SK-N-MC (cell line): ENCODE data around the gene TMEM158.

ENCODE experiments used
- DNase-seq: peaks from one replicate; pipeline ENCODE4 v3.0.0-alpha.2; 2011; ENCODE audit warnings: low read depth, low spot score
- H3K27ac ChIP-seq: fragments of 200-600 bp; sonication (generic); 2 replicates; pipeline ENCODE4 v1.5.1; 2016; ENCODE audit warnings: mixed run types
- H3K36me3 ChIP-seq: fragments of 200-600 bp; sonication (generic); 2 replicates; pipeline ENCODE4 v1.6.1; 2017; ENCODE audit warnings: antibody characterized with exemption, low read length, mixed read lengths; ENCODE audit not compliant: insufficient read depth
- H3K4me3 ChIP-seq: fragments of 200-600 bp; sonication (generic); 2 replicates; pipeline ENCODE4 v1.5.1; 2016
- H3K9ac ChIP-seq: fragments of 200-600 bp; sonication (generic); 2 replicates; pipeline ENCODE4 v1.8.0; 2017; ENCODE audit warnings: mixed run types, mixed read lengths; ENCODE audit not compliant: insufficient read length
- H3K9me3 ChIP-seq: fragments of 200-600 bp; sonication (generic); 2 replicates; pipeline ENCODE4 v1.6.1; 2017; ENCODE audit warnings: low read depth, mild to moderate bottlenecking, antibody characterized with exemption, low read length, moderate library complexity, mixed read lengths
- EZH2 ChIP-seq: fragments of 200-600 bp; sonication (generic); IDR thresholded peaks from one replicate; pipeline ENCODE4 v1.6.1; 2017; ENCODE audit warnings: antibody characterized with exemption
- FOXP2 ChIP-seq: optimal IDR thresholded peaks from 2 replicates; pipeline ENCODE3; 2011; ENCODE audit warnings: mild to moderate bottlenecking, moderate library complexity; ENCODE audit not compliant: insufficient read depth; ENCODE audit errors: extremely low read length, control extremely low read depth
- POLR2AphosphoS5 ChIP-seq: IDR thresholded peaks from 2 replicates; pipeline ENCODE4 v1.6.1; 2012; ENCODE audit warnings: mild to moderate bottlenecking, low read depth, low read length, borderline replicate concordance

The TMEM158 gene

DNA sequence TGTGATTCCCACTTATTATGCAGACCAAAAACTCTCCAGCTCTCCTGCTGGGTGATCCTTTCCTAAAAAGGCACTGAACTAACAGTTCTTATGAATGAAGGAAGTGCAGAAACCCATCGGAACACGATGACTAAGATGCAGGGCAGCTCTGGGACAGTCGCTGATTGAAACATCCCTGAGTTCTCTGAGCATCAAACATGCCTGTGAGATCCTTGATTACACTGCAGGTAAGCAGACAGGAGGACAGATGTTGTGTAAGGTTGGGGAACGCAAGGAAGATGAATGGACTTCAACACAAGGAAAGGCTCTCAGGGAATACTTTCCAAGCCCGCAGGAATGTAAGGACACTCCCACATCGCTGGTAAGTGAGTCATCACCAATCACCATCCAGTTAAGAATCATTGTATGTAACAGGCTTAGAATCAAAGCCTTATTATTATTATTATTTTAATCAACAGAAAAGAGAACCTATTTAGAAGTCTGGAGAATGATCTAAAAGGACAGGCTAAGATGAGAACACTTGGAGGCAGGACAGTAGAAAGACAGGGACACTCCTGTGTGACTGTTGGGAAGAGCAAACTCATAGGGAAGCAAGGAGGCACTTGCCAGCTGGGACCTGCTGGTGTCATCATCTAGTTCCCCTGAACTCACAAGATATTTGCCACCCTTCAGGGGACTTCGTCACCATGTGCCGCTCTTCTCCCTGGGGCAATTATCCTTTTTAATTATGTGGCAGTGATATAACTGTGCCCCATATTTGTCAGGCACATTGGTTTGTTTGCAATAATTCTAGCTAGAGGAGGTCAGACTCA, 26.0 kb downstream of the TMEM158 start:
- TF ChIP-seq FOXP2 (no peak), EZH2 (no peak), POLR2AphosphoS5 (no peak)
- Histone ChIP-seq H3K4me3 (no peak overlapping the region), H3K27ac (no peak overlapping the region), H3K9me3 (no peaks in the 10 kb centered on the region), H3K9ac (no peak overlapping the region), H3K36me3 (no peaks in the 10 kb centered on the region)
- DNase-seq, result no peak

DNA sequence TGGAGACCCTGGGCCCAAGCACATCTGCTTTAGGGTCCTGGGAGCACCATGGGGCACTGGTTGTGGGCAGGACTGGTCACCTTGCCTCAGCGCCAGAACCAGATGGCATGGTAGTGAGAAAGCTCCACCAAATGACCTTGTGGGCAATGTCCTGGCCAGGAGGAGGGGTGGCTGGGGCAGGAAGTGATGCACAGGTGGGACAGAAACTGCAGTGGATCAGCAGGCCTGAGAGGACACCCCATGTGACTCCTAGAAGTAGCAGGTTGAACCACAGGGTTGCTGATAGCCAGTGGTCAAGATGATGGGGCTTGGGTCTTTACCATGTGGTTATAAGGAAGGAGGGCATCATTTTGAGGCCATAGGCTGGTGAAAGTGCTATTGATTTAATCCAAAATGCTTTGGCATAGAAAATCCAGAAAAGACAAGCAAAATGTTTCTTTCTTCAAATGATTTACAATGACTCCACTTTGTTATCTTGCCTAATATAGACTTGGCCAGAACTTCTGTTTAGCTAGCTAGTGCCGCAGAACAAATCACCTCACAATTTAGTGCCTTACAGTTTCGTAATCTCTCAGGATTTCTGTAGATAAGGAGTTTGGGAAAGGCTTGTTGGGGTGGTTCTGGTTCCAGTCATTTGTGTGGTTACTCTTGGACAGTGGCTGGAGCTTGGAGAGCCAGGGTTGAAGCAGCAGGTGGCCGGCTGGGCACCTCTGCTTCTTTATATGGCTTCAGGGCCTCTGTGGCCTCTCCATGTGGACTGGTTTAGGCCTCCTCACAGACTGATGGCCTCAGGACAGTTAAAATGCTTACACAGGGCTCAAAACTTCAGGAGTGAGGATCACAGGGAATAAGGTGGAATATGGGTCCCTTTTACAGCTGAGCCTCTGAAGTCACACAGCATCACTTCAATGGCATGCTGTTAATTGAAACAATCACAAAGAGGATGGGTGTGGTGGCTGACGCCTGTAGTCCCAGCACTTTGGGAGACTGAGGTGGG, 27.5 kb downstream of the TMEM158 start:
- Histone ChIP-seq H3K9ac (no peak overlapping the region), H3K9me3 (no peaks in the 10 kb centered on the region), H3K27ac (no peak overlapping the region), H3K36me3 (no peaks in the 10 kb centered on the region), H3K4me3 (no peak overlapping the region)
- DNase-seq, result no peak
- TF ChIP-seq FOXP2, result no peak
- TF ChIP-seq POLR2AphosphoS5, result no peak
- TF ChIP-seq EZH2, result no peak

DNA sequence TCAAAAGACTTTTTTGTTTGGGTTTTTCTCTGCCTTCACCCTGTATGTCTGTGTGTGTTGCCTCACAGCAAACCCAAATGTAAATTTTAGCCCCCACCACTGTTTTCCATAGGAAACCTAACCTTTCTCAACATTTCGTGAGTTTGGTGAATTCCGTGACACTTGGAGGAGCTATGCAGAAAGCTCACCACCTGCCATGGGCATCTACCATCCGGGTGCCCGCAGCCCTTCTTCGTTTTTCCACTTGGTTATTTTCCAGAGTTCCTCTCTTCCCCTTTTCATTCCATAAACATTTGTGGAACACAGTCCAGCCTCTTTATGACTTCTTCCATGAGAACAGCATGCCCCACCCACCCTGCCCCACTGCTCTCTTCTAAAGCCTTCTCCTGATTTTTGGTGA, 31.3 kb downstream of the TMEM158 start:
- DNase-seq, result no peak
- Histone ChIP-seq H3K36me3 (no peaks in the 10 kb centered on the region), H3K27ac (no peak overlapping the region), H3K4me3 (no peak overlapping the region), H3K9me3 (no peaks in the 10 kb centered on the region), H3K9ac (no peak overlapping the region)
- no peak for TF ChIP-seq EZH2
- no peak for TF ChIP-seq POLR2AphosphoS5
- no peak for TF ChIP-seq FOXP2

DNA sequence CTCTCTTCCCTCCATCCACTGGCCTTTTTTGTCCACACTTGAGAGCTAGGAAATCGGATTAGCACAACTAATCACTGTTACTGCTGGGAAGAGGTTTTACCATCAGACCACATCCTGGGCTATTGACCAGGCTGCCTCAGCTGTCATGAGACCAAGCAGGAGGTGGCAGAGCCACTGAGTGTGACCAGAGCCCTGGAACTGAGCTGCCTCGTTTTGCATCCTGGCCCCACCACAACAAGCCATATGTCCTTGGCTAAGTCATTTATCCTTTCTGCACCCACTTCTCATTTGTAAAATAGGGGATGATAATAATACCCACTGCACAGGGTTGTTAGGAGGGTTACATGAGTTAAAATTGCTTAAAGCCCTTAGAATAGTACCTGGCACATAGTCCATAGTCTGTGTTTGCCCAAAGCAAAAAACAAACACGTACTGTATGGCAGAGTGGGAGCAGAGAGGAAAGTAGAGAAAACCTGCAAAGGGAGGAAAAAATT, 34.1 kb downstream of the TMEM158 start:
- no peaks in the 10 kb centered on the region for H3K9me3 ChIP-seq
- DNase-seq, result no peak
- H3K4me3 ChIP-seq, result no peak overlapping the region
- H3K27ac ChIP-seq, result no peak overlapping the region
- H3K36me3 ChIP-seq, result no peaks in the 10 kb centered on the region
- no peak overlapping the region for H3K9ac ChIP-seq
- TF ChIP-seq EZH2 (no peak), POLR2AphosphoS5 (no peak), FOXP2 (no peak)

DNA sequence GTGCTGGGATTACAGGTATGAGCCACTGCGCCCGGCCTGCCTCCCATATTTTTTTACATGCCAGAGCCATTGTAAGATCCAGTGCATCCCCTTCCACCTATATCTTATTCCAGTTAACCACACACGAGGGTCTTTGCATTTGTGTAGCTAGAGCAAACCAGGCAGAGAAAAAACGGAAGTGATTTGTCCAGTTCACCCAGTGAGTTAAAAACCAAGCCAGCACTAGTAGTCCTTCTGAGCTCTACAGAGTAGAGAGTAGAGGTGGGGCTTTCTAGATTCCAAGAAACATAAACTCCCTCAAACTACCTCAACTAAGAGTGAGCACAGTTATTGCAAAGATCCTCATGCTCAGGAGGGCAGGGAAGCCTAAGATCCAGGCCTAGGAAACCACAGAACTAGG, 34.7 kb downstream of the TMEM158 start:
- no peak for TF ChIP-seq EZH2
- no peak overlapping the region for H3K27ac ChIP-seq
- H3K9ac ChIP-seq, result no peak overlapping the region
- no peaks in the 10 kb centered on the region for H3K9me3 ChIP-seq
- no peak for DNase-seq
- no peaks in the 10 kb centered on the region for H3K36me3 ChIP-seq
- no peak overlapping the region for H3K4me3 ChIP-seq

DNA sequence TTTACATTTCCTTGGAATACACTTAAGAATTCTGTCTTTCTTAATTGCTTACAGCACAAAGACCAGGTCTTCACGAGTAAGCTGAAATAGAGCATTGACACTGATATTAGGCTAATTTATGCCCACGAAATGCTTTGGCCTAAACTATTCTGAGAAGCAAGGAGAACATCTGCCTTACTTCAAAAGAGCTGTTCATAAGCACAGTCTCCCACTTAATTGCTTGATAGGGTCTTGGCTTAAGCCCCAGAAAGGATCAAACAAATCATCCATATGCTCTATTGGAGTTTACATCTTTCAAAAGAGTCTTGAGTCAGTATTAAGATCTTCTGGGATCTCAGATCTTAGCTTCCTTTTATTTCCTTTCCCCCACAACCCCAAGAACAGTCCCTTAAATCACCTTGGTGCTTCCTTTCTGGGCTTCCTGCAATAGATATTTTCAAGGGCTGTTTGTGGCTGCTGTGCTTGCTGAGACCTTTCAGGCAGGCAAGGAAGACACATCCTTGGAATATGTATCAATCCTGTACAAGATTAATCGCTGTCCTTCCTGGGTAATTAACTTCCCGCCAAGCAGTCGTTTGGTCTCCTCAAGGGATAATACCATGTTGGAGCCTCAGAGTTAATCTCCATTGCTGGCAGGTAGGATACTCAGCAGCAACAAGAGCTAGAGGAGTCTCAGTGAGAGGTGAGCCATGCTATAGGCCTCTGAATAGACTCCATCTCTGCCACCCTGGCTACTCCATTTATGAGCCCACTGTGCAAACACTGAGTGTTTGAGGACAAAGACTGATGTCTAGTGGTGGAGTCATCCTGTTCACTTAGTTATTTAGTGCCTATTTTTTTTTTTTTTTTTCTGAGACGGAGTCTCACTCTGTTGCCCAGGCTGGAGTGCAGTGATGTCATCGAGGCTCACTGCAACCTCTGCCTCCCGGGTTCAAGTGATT, 37.1 kb downstream of the TMEM158 start:
- Histone ChIP-seq H3K36me3 (no peaks in the 10 kb centered on the region), H3K9me3 (no peaks in the 10 kb centered on the region), H3K4me3 (no peak overlapping the region), H3K27ac (no peak overlapping the region), H3K9ac (no peak overlapping the region)
- DNase-seq, result no peak
- no peak for TF ChIP-seq POLR2AphosphoS5
- TF ChIP-seq FOXP2, result no peak
- TF ChIP-seq EZH2, result no peak

DNA sequence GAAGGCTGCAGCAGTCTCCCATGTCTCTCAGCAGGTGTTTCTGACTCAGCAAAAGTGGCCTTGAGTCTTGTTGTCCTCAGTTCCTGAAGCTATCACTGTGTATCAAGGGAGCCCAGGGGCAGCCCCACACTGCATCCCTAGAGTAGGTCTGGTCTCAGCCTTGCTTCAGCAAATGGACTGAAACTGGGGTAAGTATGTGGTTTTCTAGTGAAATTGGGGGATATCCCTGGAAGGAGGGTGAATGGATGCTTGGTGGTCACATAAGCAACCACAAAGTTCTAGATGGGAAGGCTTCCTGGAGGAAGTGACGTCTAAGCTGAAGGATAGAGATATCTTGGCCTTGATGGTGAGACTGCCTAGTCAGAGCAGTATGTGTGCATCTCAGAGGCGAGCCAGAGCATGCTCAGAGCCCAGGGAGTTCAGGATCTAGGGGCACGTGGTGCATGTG, 38.4 kb downstream of the TMEM158 start:
- no peaks in the 10 kb centered on the region for H3K9me3 ChIP-seq
- no peak overlapping the region for H3K27ac ChIP-seq
- H3K4me3 ChIP-seq, result no peak overlapping the region
- H3K36me3 ChIP-seq, result no peaks in the 10 kb centered on the region
- no peak for DNase-seq
- no peak overlapping the region for H3K9ac ChIP-seq
- TF ChIP-seq FOXP2 (no peak), EZH2 (no peak), POLR2AphosphoS5 (no peak)

DNA sequence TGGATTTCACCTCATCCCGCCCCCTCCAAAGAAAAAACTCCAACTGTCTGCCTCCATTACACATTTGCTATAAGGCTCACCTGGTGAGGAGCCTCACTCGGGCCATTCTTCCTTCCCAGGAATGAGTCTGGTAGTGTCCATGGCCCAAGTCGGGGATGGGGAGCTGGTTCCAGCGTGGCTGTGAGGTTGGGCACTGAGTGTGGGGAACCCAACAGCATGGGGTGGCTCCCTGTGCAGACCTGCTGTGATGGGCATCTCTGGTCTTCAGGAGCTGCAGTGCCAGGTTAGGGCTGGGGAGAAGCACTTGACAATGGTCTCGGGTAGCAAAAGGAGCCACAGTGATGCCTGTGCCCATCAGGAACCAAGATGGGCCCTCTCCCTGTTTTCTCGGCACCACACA, 39.2 kb downstream of the TMEM158 start:
- DNase-seq, result no peak
- Histone ChIP-seq H3K9ac (no peak overlapping the region), H3K27ac (no peak overlapping the region), H3K9me3 (no peaks in the 10 kb centered on the region), H3K36me3 (no peaks in the 10 kb centered on the region), H3K4me3 (no peak overlapping the region)
- TF ChIP-seq POLR2AphosphoS5, result no peak
- no peak for TF ChIP-seq EZH2
- TF ChIP-seq FOXP2, result no peak
